Suppressor macrophage (primary cell): Measurements from ENCODE around the gene CDK2.

Source experiments
- DNase-seq, 4 experiments: peaks; one replicate each; pipeline ENCODE4 v3.0.0-alpha.2; 2020 to 2022

Gene CDK2

GRCh38 chr12:55938826-55939501, 27.7 kb upstream of the CDK2 start:
- no peak for DNase-seq

- DNase-seq: peak; percentile 91 to 94 (median 92)
Observed at GRCh38 chr12:55940065-55940732, 26.4 kb upstream of the CDK2 start.

- no peak for DNase-seq
Observed at GRCh38 chr12:55942055-55942454, 24.6 kb upstream of the CDK2 start.

GRCh38 chr12:55942577-55943136, 24.0 kb upstream of the CDK2 start:
- DNase-seq: no peak

- no peak for DNase-seq
Observed at GRCh38 chr12:55946553-55946952, 20.1 kb upstream of the CDK2 start.

GRCh38 chr12:55955344-55955743, 11.3 kb upstream of the CDK2 start:
- no peak for DNase-seq

GRCh38 chr12:55955800-55956508, 10.7 kb upstream of the CDK2 start:
- peak in 3 of 4 experiments; percentile 16 to 41 (median 37) for DNase-seq

GRCh38 chr12:55957106-55957859, 9.3 kb upstream of the CDK2 start:
- no peak for DNase-seq

GRCh38 chr12:55963760-55964159, 2.9 kb upstream of the CDK2 start:
- DNase-seq: no peak

- DNase-seq: no peak
Observed at GRCh38 chr12:55965240-55965639, 1.4 kb upstream of the CDK2 start.

- DNase-seq: peak; percentile 23 to 29 (median 25)
Observed at GRCh38 chr12:55965941-55966407, 656 bp upstream of the CDK2 start, which contains the start of gene PMEL. TSS of gene PMEL (minus strand) at chr12:55966042. CDS start at chr12:55966011, 31 bp downstream.

GRCh38 chr12:55969356-55969755, 2.7 kb downstream of the CDK2 start:
- DNase-seq: no peak

GRCh38 chr12:55970775-55971174, 4.1 kb downstream of the CDK2 start:
- DNase-seq: peak in 3 of 4 experiments; percentile 21 to 47 (median 28)

- no peak for DNase-seq
Observed at GRCh38 chr12:55972042-55972441, 5.4 kb downstream of the CDK2 start.

GRCh38 chr12:55972456-55972855, 5.8 kb downstream of the CDK2 start:
- no peak for DNase-seq

GRCh38 chr12:55972911-55973598, 6.4 kb downstream of the CDK2 start:
- peak in 2 of 4 experiments; percentile 60 to 61 for DNase-seq

GRCh38 chr12:55973599-55974307, 7.1 kb downstream of the CDK2 start, which contains the start of gene RAB5B:
TSS of gene RAB5B (plus strand) at chr12:55974078. CDS start at chr12:55986961, 12,883 bp downstream.
- DNase-seq: peak; percentile 99 to 100 (median 99)

- DNase-seq: peak; percentile 35 to 75 (median 66)
Observed at GRCh38 chr12:55974308-55974730, 7.7 kb downstream of the CDK2 start.

GRCh38 chr12:55978393-55978792, 11.8 kb downstream of the CDK2 start:
- DNase-seq: no peak

- DNase-seq: no peak
Observed at GRCh38 chr12:55979069-55979468, 12.4 kb downstream of the CDK2 start.

GRCh38 chr12:55981882-55982281, 15.3 kb downstream of the CDK2 start:
- peak in 1 of 4 experiments; percentile 28 for DNase-seq
